Measurements from ENCODE around the gene PCDHGA3. TPM values are rescaled to one million over a fixed set of nuclear protein-coding genes. Genes with fewer than 3 reads are reported as not detected.
"Not testable (repeated sequence)": the region's sequence is repeated elsewhere in the genome, so short reads cannot be mapped to it uniquely, and the experiment has no call there.

Gene PCDHGA3
- total RNA-seq, 2 experiments from 2014 or later, result not detected

GRCh38 chr5:141393267-141393666 lies 49.6 kb downstream of the PCDHGA3 start:
- ChIA-PET POLR2A (no interaction called here), CTCF (no interaction called here)
- TF ChIP-seq CTCF (IDR thresholded peaks at IDR 0.05), result no peak
- no peak overlapping the region for H3K27ac ChIP-seq (ENCODE audit: low read depth in 1 of 2, low read length in 2 of 2)
- H3K36me3 Mint-ChIP-seq (ENCODE audit: low read depth), result peaks cover 20% of the 10 kb centered on the region
- H3K9me3 Mint-ChIP-seq, result peaks cover 19% of the 10 kb centered on the region
- no peak for ATAC-seq (ENCODE audit: poor library complexity)
- peaks cover 47 to 54% of the 10 kb centered on the region in 2 experiments for H3K9me3 ChIP-seq (ENCODE audit: control insufficient read depth in 1 of 2, insufficient read depth in 1 of 2, low read length in 2 of 2)
- DNase-seq, result no peak
- no peak overlapping the region for H3K4me3 ChIP-seq (ENCODE audit: low read length)
- H3K4me3 Mint-ChIP-seq, result no peak overlapping the region
- H3K27ac Mint-ChIP-seq, result no peak overlapping the region
- no peaks in the 10 kb centered on the region for H3K4me1 ChIP-seq (ENCODE audit: insufficient read depth, low read length)
- H3K36me3 ChIP-seq (ENCODE audit: insufficient read depth, low read length), result no peaks in the 10 kb centered on the region
- H3K27me3 Mint-ChIP-seq, result peaks cover 86% of the 10 kb centered on the region
- peaks cover 53 to 87% of the 10 kb centered on the region in 2 experiments for H3K27me3 ChIP-seq (ENCODE audit: control insufficient read depth in 1 of 2, insufficient read depth in 2 of 2, low read length in 2 of 2)
- no peaks in the 10 kb centered on the region for H3K4me1 Mint-ChIP-seq (ENCODE audit: low read depth)
- intact Hi-C loops (cut with DNase I, micrococcal nuclease), result no loop called here

- ATAC-seq (ENCODE audit: poor library complexity); H3K4me3 Mint-ChIP-seq; H3K4me1 Mint-ChIP-seq (ENCODE audit: low read depth); H3K27ac ChIP-seq (ENCODE audit: low read depth in 1 of 2, low read length in 2 of 2); H3K27ac Mint-ChIP-seq; POLR2A ChIA-PET; H3K4me1 ChIP-seq (ENCODE audit: insufficient read depth, low read length); H3K4me3 ChIP-seq (ENCODE audit: low read length); DNase-seq; intact Hi-C loops (cut with DNase I, micrococcal nuclease); H3K36me3 ChIP-seq (ENCODE audit: insufficient read depth, low read length): not testable (repeated sequence)
- CTCF ChIA-PET, result interaction anchor here (1.0 to 1.3 kb wide), 2 partner anchors 13 to 163 kb away, joined by 3 read pairs; partner anchors contain the start of gene PCDHGB6
- Mint-ChIP-seq H3K27me3 (peaks cover 88% of the 10 kb centered on the region), H3K9me3 (peaks cover 15% of the 10 kb centered on the region), H3K36me3 (ENCODE audit: low read depth) (peaks cover 30% of the 10 kb centered on the region)
- H3K9me3 ChIP-seq (ENCODE audit: control insufficient read depth in 1 of 2, insufficient read depth in 1 of 2, low read length in 2 of 2), result peaks cover 49 to 55% of the 10 kb centered on the region in 2 experiments
- peaks cover 49 to 85% of the 10 kb centered on the region in 2 experiments for H3K27me3 ChIP-seq (ENCODE audit: control insufficient read depth in 1 of 2, insufficient read depth in 2 of 2, low read length in 2 of 2)
Observed at GRCh38 chr5:141394401-141395187, 51.0 kb downstream of the PCDHGA3 start.

Other genes with a start within 250 kb of the PCDHGA3 start
- gene PCDHB2, start 249.2 kb upstream of the PCDHGA3 start, total RNA-seq, result not detected
- not detected for gene PCDHB3, start 243.4 kb upstream of the PCDHGA3 start, total RNA-seq
- gene PCDHB4, start 222.0 kb upstream of the PCDHGA3 start, total RNA-seq, result not detected
- gene PCDHB5, start 208.6 kb upstream of the PCDHGA3 start, total RNA-seq, result under 1 TPM in 1 of 2 experiments, not detected in 1; 0.08 TPM
- gene PCDHB6, start 193.8 kb upstream of the PCDHGA3 start, total RNA-seq, result not detected
- not detected for gene PCDHB7, start 171.2 kb upstream of the PCDHGA3 start, total RNA-seq
- gene PCDHB8, start 166.0 kb upstream of the PCDHGA3 start, total RNA-seq, result not detected
- not detected for gene PCDHB16, start 161.4 kb upstream of the PCDHGA3 start, total RNA-seq
- gene PCDHB9, start 156.7 kb upstream of the PCDHGA3 start, total RNA-seq, result not detected
- not detected for gene PCDHB10, start 151.5 kb upstream of the PCDHGA3 start, total RNA-seq
- not detected for gene PCDHB11, start 144.2 kb upstream of the PCDHGA3 start, total RNA-seq
- gene PCDHB12, start 135.1 kb upstream of the PCDHGA3 start, total RNA-seq, result not detected
- not detected for gene PCDHB13, start 129.9 kb upstream of the PCDHGA3 start, total RNA-seq
- not detected for gene PCDHB14, start 120.5 kb upstream of the PCDHGA3 start, total RNA-seq
- gene PCDHB15, start 98.4 kb upstream of the PCDHGA3 start, total RNA-seq, result not detected
- gene SLC25A2, start 39.8 kb upstream of the PCDHGA3 start, total RNA-seq, result under 1 TPM in 1 of 2 experiments, not detected in 1; 0.22 TPM
- 10 to 100 TPM; 80.5 TPM for gene TAF7, start 23.0 kb upstream of the PCDHGA3 start, total RNA-seq
- not detected for gene PCDHGA1, start 13.3 kb upstream of the PCDHGA3 start, total RNA-seq
- not detected for gene PCDHGA2, start 5.1 kb upstream of the PCDHGA3 start, total RNA-seq
- under 1 TPM in 1 of 2 experiments, not detected in 1; 0.05 TPM for gene PCDHGB1, start 6.3 kb downstream of the PCDHGA3 start, total RNA-seq
- under 1 TPM; 0.08 TPM for gene PCDHGA4, start 11.2 kb downstream of the PCDHGA3 start, total RNA-seq
- gene PCDHGB2, start 16.2 kb downstream of the PCDHGA3 start, total RNA-seq, result under 1 TPM; 0.19 to 0.20 TPM
- gene PCDHGA5, start 20.3 kb downstream of the PCDHGA3 start, total RNA-seq, result under 1 TPM in 1 of 2 experiments, not detected in 1; 0.08 TPM
- gene PCDHGB3, start 26.4 kb downstream of the PCDHGA3 start, total RNA-seq, result under 1 TPM; 0.11 to 0.28 TPM
- under 1 TPM in 1 of 2 experiments, not detected in 1; 0.11 TPM for gene PCDHGA6, start 30.1 kb downstream of the PCDHGA3 start, total RNA-seq
- gene PCDHGA7, start 38.9 kb downstream of the PCDHGA3 start, total RNA-seq, result not detected
- not detected for gene PCDHGB4, start 43.9 kb downstream of the PCDHGA3 start, total RNA-seq
- not detected for gene PCDHGA8, start 48.8 kb downstream of the PCDHGA3 start, total RNA-seq
- gene PCDHGB5, start 54.1 kb downstream of the PCDHGA3 start, total RNA-seq, result under 1 TPM; 0.14 to 0.20 TPM
- not detected for gene PCDHGA9, start 58.9 kb downstream of the PCDHGA3 start, total RNA-seq
- under 1 TPM in 1 of 2 experiments, not detected in 1; 0.06 TPM for gene PCDHGB6, start 64.2 kb downstream of the PCDHGA3 start, total RNA-seq
- gene PCDHGA10, start 69.2 kb downstream of the PCDHGA3 start, total RNA-seq, result under 1 TPM in 1 of 2 experiments, not detected in 1; 0.08 TPM
- gene PCDHGB7, start 73.8 kb downstream of the PCDHGA3 start, total RNA-seq, result not detected
- not detected for gene PCDHGA11, start 77.2 kb downstream of the PCDHGA3 start, total RNA-seq
- not detected for gene PCDHGA12, start 86.7 kb downstream of the PCDHGA3 start, total RNA-seq
- not detected for gene PCDHGC3, start 132.1 kb downstream of the PCDHGA3 start, total RNA-seq
- not detected for gene PCDHGC4, start 141.2 kb downstream of the PCDHGA3 start, total RNA-seq
- gene PCDHGC5, start 145.3 kb downstream of the PCDHGA3 start, total RNA-seq, result not detected

Measured in CD4-positive, alpha-beta T cell (primary cell).